CD14-positive monocyte (primary cell): Measurements from ENCODE around the gene HS3ST4. TPM values are rescaled to one million over a fixed set of nuclear protein-coding genes. Genes with fewer than 3 reads are reported as not detected.
A peak's percentile ranks its signal among the peaks of the same experiment; 100 is the strongest.

ENCODE experiments used
- DNase-seq, 3 donors: peaks; one replicate each; pipeline ENCODE4 v3.0.0-alpha.2; 2011 to 2022
- H2AFZ ChIP-seq: 2 replicates; pipeline ENCODE4 v1.6.0; 2012; ENCODE audit warnings: mild to moderate bottlenecking, low read depth, low read length, inconsistent platforms; ENCODE audit not compliant: insufficient read depth, poor library complexity, severe bottlenecking
- H3K27ac ChIP-seq, 2 donors: 1 replicate in 1 of 2; 2 replicates in 1 of 2; pipeline ENCODE4 v1.5.1; 2012 to 2013; ENCODE audit warnings: low read length in 2 of 2, control low read depth in 1 of 2, inconsistent platforms in 1 of 2, low read depth in 1 of 2, mild to moderate bottlenecking in 1 of 2
- H3K27me3 ChIP-seq, 2 donors: one replicate each; pipeline versions ENCODE4 v1.6.0 to v1.6.1; 2011 to 2013; ENCODE audit warnings: low read length in 2 of 2; ENCODE audit not compliant: control insufficient read depth in 2 of 2, insufficient read depth in 2 of 2
- H3K36me3 ChIP-seq, 2 donors: replicated peaks in 1 of 2; 1 replicate in 1 of 2; 2 replicates in 1 of 2; pipeline versions ENCODE4 v1.5.1 to v1.6.1; 2012 to 2013; ENCODE audit warnings: low read length in 2 of 2, control low read depth in 1 of 2, inconsistent platforms in 1 of 2, mild to moderate bottlenecking in 1 of 2; ENCODE audit not compliant: insufficient read depth in 2 of 2, control insufficient read depth in 1 of 2
- H3K4me1 ChIP-seq, 2 donors: 1 replicate in 1 of 2; 2 replicates in 1 of 2; pipeline versions ENCODE4 v1.5.1 to v1.6.1; 2012 to 2013; ENCODE audit warnings: low read length in 2 of 2, control low read depth in 1 of 2, inconsistent platforms in 1 of 2, mild to moderate bottlenecking in 1 of 2, moderate library complexity in 1 of 2; ENCODE audit not compliant: insufficient read depth in 2 of 2, control insufficient read depth in 1 of 2
- H3K4me2 ChIP-seq: replicated peaks from 2 replicates; pipeline ENCODE3; 2012; ENCODE audit warnings: low read length, moderate library complexity, mild to moderate bottlenecking; ENCODE audit not compliant: poor library complexity, severe bottlenecking; ENCODE audit errors: extremely low read depth
- H3K4me3 ChIP-seq, 3 experiments: fragments of 200-600 bp in 1 of 3; sonication (generic) in 1 of 3; replicated peaks in 1 of 3; 1 replicate in 2 of 3; 2 replicates in 1 of 3; pipeline ENCODE4 v1.5.1; 2011 to 2013; ENCODE audit warnings: low read length in 3 of 3, mild to moderate bottlenecking in 3 of 3, control low read depth in 2 of 3, low read depth in 2 of 3, inconsistent platforms in 1 of 3, moderate library complexity in 1 of 3
- H3K79me2 ChIP-seq: 2 replicates; pipeline ENCODE4 v1.6.0; 2012; ENCODE audit warnings: mild to moderate bottlenecking, control low read depth, inconsistent platforms, low read length, moderate library complexity; ENCODE audit not compliant: insufficient read depth
- H3K9ac ChIP-seq: 2 replicates; pipeline ENCODE4 v1.6.0; 2017; ENCODE audit warnings: low read length, mild to moderate bottlenecking; ENCODE audit not compliant: insufficient read depth, poor library complexity, severe bottlenecking
- H3K9me3 ChIP-seq, 2 donors: replicated peaks in 1 of 2; 1 replicate in 1 of 2; 2 replicates in 1 of 2; pipeline versions ENCODE4 v1.5.1 to v1.6.1; 2012 to 2013; ENCODE audit warnings: low read length in 2 of 2, control low read depth in 1 of 2; ENCODE audit not compliant: control insufficient read depth in 1 of 2, insufficient read depth in 1 of 2
- H4K20me1 ChIP-seq: 2 replicates; pipeline ENCODE4 v1.6.0; 2012; ENCODE audit warnings: mild to moderate bottlenecking, low read length, control low read depth, moderate library complexity; ENCODE audit not compliant: insufficient read depth
- H3K27ac Mint-ChIP-seq, 7 donors: one replicate each; pipeline ENCODE4 v1.8.0; 2020; ENCODE audit warnings: mild to moderate bottlenecking in 7 of 7, mixed read lengths in 7 of 7, moderate library complexity in 6 of 7, inconsistent platforms in 2 of 7
- H3K27me3 Mint-ChIP-seq, 3 donors: one replicate each; pipeline ENCODE4 v1.8.0; 2021 to 2022; ENCODE audit warnings: low read depth in 3 of 3, mild to moderate bottlenecking in 3 of 3, mixed read lengths in 3 of 3, moderate library complexity in 3 of 3, inconsistent platforms in 1 of 3
- H3K36me3 Mint-ChIP-seq, 2 donors: one replicate each; pipeline ENCODE4 v1.8.0; 2020; ENCODE audit warnings: mixed read lengths in 2 of 2, inconsistent platforms in 1 of 2, mild to moderate bottlenecking in 1 of 2
- H3K4me1 Mint-ChIP-seq: one replicate; pipeline ENCODE4 v1.8.0; 2020; ENCODE audit warnings: mild to moderate bottlenecking, mixed read lengths
- H3K4me3 Mint-ChIP-seq, 2 donors: one replicate each; pipeline ENCODE4 v1.8.0; 2020; ENCODE audit warnings: mild to moderate bottlenecking in 2 of 2, mixed read lengths in 2 of 2, moderate library complexity in 1 of 2
- H3K9me3 Mint-ChIP-seq, 7 donors: one replicate each; pipeline ENCODE4 v1.8.0; 2020 to 2022; ENCODE audit warnings: mixed read lengths in 7 of 7, mild to moderate bottlenecking in 6 of 7, moderate library complexity in 6 of 7, inconsistent platforms in 2 of 7
- WGBS: methylation state at CpG from one replicate; pipeline ENCODE4 v1.1.5; 2013; ENCODE audit warnings: missing lambda C conversion rate; ENCODE audit not compliant: insufficient coverage; 5-methylcytosine and 5-hydroxymethylcytosine counted together
- intact Hi-C, 2 donors: fragments of 100-400 bp; cut with micrococcal nuclease; formaldehyde crosslinking; loops; one replicate each; pipeline versions ENCODE4 v1.15.0 to v1.15.1; 2023
- polyA plus RNA-seq, 3 donors: library from polyadenylated mRNA; depleted of rRNA in 1 of 3; unstranded in 2 of 3; stranded (reverse) in 1 of 3; fragments of 300-500 nt in 2 of 3; fragments of >200 nt in 1 of 3; fragmentation: Illumina TruSeq in 2 of 3; gene quantifications; 1 replicate in 2 of 3; 2 replicates in 1 of 3; pipeline ENCODE4 v1.2.3, GENCODE V29; 2012 to 2021
- TF ChIP-seq, protein P1 (sequence below): fragments of 200-600 bp; IDR thresholded peaks from one replicate; pipeline ENCODE4 v1.8.0; 2022; ENCODE audit warnings: antibody characterized with exemption, mild to moderate bottlenecking

HS3ST4 gene
- polyA plus RNA-seq, 3 donors: not detected

- TF ChIP-seq, protein P1, sequence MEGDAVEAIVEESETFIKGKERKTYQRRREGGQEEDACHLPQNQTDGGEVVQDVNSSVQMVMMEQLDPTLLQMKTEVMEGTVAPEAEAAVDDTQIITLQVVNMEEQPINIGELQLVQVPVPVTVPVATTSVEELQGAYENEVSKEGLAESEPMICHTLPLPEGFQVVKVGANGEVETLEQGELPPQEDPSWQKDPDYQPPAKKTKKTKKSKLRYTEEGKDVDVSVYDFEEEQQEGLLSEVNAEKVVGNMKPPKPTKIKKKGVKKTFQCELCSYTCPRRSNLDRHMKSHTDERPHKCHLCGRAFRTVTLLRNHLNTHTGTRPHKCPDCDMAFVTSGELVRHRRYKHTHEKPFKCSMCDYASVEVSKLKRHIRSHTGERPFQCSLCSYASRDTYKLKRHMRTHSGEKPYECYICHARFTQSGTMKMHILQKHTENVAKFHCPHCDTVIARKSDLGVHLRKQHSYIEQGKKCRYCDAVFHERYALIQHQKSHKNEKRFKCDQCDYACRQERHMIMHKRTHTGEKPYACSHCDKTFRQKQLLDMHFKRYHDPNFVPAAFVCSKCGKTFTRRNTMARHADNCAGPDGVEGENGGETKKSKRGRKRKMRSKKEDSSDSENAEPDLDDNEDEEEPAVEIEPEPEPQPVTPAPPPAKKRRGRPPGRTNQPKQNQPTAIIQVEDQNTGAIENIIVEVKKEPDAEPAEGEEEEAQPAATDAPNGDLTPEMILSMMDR: no peak
- no peaks in the 10 kb centered on the region for H3K36me3 ChIP-seq
- H3K27me3 Mint-ChIP-seq: peaks cover 6 to 19% (median 19%) of the 10 kb centered on the region in 3 donors
- no peaks in the 10 kb centered on the region for H4K20me1 ChIP-seq
- H3K36me3 Mint-ChIP-seq: no peaks in the 10 kb centered on the region
- H3K9ac ChIP-seq: no peak overlapping the region
- no peak overlapping the region for H3K4me3 ChIP-seq
- peaks cover 0 to 4% of the 10 kb centered on the region in 2 donors for H3K27me3 ChIP-seq
- DNase-seq: no peak
- no peak overlapping the region for H3K27ac ChIP-seq
- peaks cover 0 to 6% (median 0%) of the 10 kb centered on the region in 7 donors for H3K9me3 Mint-ChIP-seq
- H3K4me2 ChIP-seq: no peak overlapping the region
- peaks cover 10 to 11% of the 10 kb centered on the region in 2 donors for H3K4me1 ChIP-seq
- intact Hi-C loops: no loop called here
- no peak overlapping the region for H3K4me3 Mint-ChIP-seq
- H2AFZ ChIP-seq: no peak overlapping the region
- peaks cover 11% of the 10 kb centered on the region for H3K4me1 Mint-ChIP-seq
- no CpG with 5 or more reads among the region's 5 CpGs for WGBS
- no peaks in the 10 kb centered on the region for H3K9me3 ChIP-seq
- no peaks in the 10 kb centered on the region for H3K79me2 ChIP-seq
- H3K27ac Mint-ChIP-seq: no peak overlapping the region
Measured at GRCh38 chr16:25726430-25727098, 34.8 kb downstream of the HS3ST4 start.

DNA sequence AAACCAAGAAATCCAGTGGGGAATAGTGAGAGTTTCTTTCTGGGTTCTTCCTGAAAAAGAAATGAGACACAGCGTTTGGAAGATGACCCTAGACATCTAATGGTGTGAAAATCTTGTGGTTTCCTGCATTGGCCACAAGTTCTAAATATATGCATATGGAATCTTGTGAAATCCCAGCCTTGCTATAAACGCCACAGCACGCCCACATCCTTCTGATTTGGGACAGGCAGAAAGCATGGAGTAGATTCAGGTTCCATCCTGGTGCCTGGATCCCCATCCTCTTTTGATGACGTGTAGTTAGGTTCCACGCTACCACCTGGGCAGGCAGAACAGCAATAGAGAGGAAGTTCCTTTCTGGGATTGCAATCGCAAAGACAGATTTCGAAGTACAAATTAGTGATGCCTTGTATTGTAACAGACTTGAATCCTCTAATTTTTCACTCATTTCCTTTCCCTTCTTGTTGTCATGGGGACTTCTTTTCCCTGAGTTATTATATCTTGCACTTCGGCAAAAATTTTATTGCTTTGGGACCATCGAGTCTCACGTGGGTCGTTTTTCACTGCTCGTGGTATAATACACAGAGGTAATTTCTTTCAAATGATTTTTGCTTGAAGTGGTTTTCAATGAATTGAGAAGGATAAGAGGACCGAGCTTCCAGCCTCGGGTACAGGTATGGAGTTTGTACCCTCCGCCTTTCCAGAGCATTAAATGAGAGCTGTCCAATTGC is 37.6 kb downstream of the HS3ST4 start:
- no peak overlapping the region for H3K9ac ChIP-seq
- no peaks in the 10 kb centered on the region for H3K36me3 ChIP-seq
- intact Hi-C loops: no loop called here
- peak overlapping the region in 1 of 3 experiments; percentile 10 for H3K4me3 ChIP-seq
- H3K27me3 ChIP-seq: peaks cover 0 to 4% of the 10 kb centered on the region in 2 donors
- no peaks in the 10 kb centered on the region for H3K9me3 ChIP-seq
- no peaks in the 10 kb centered on the region for H3K79me2 ChIP-seq
- H3K4me1 ChIP-seq: peaks cover 10 to 11% of the 10 kb centered on the region in 2 donors
- no peak overlapping the region for H3K27ac ChIP-seq
- Mint-ChIP-seq H3K27ac (no peak overlapping the region), H3K9me3 (peaks cover 0 to 6% (median 0%) of the 10 kb centered on the region in 7 donors), H3K4me3 (peak overlapping the region in 1 of 2 donors; percentile 63), H3K36me3 (no peaks in the 10 kb centered on the region), H3K27me3 (peaks cover 6 to 22% (median 17%) of the 10 kb centered on the region in 3 donors), H3K4me1 (peaks cover 11% of the 10 kb centered on the region)
- no peak overlapping the region for H2AFZ ChIP-seq
- no peaks in the 10 kb centered on the region for H4K20me1 ChIP-seq
- DNase-seq: no peak
- TF ChIP-seq, protein P1: no peak
- 89% methylated on average over 6 of the region's 15 CpGs for WGBS
- H3K4me2 ChIP-seq: peak overlapping the region; percentile 11
